Stimulated activated CD4-positive, alpha-beta T cell treated with anti-CD3 and anti-CD28 coated beads, TNF-alpha, amount 100 ng/mL, for 1 hour (primary cell): ENCODE measurements around the gene NSMF.
A peak's percentile ranks its signal among the peaks of the same experiment; 100 is the strongest.
"Not testable (repeated sequence)": the region's sequence is repeated elsewhere in the genome, so short reads cannot be mapped to it uniquely, and the experiment has no call there.

Experiments
- DNase-seq, 3 donors: peaks; one replicate each; pipeline ENCODE4 v3.0.0-alpha.2; 2020; ENCODE audit warnings: low read depth in 3 of 3, low spot score in 1 of 3

NSMF gene

GRCh38 chr9:137416006-137416562 is 43.0 kb downstream of the NSMF start:
- DNase-seq = no peak

- DNase-seq = no peak
These were observed 43.7 kb downstream of the NSMF start for GRCh38 chr9:137415451-137415850.

DNA sequence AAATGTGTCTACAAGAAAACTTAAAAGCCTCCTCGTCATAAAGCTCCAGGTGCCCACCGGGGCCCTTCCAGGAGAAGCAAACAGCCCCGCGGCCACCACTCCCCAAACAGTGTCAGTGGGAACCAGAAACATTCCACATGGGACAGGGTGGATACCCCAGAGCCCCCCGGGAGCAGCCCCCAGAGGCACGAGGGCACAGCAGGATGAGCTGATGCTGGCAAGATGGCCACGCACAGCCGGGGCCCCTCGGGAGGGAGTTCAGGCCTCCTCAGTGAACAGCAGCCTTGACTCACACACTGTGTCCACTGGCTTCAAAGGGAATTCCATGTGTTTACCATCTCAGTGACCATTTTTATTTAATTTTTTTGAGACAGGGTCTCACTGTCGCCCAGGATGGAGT is 46.7 kb downstream of the NSMF start:
- no peak for DNase-seq

- no peak for DNase-seq
These were observed 47.3 kb downstream of the NSMF start for GRCh38 chr9:137411645-137412380.

- no peak for DNase-seq
These were observed 47.9 kb downstream of the NSMF start for GRCh38 chr9:137411260-137411644.

GRCh38 chr9:137410891-137411249 is 48.3 kb downstream of the NSMF start:
- no peak for DNase-seq

DNA sequence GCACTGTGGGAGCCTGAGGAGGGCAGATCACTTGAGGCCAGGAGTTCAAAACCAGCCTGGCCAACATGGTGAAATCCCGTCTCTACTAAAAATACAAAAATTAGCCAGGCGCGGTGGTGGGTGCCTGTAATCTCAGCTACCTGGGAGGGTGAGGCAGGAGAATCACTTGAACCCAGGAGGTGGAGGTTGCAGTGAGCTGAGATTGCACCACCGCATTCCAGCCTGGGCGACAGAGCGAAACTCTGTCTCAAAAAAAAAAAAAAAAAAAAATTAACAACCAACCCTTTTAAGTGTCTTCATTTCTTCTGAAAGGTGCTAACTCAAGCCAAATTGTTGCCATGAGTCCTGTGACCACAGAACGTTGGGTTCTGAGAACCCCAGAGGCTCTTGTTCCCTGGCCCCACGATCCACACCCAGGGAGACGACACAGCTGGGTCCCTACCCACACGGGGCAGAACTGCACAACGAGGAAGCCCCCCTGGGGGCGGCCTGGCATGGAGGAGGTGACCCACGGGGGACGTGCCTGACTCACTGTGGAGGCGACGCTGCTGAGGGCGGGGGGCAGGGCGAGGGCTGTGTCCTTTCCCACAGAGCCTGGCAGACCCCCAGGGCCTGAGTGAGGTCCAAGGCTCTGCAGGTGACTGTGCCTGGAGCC is 48.8 kb downstream of the NSMF start:
- not testable (repeated sequence) for DNase-seq

- no peak for DNase-seq
These were observed 49.6 kb downstream of the NSMF start for GRCh38 chr9:137409515-137409914.

- DNase-seq = no peak
These were observed 50.3 kb downstream of the NSMF start for GRCh38 chr9:137408651-137409405.

GRCh38 chr9:137407590-137408300 is 51.4 kb downstream of the NSMF start:
- DNase-seq = no peak

GRCh38 chr9:137406876-137407589 is 52.1 kb downstream of the NSMF start:
- DNase-seq = peak in 2 of 3 donors; percentile 46

- DNase-seq = no peak
These were observed 52.9 kb downstream of the NSMF start for GRCh38 chr9:137406085-137406760.

- DNase-seq = no peak
These were observed 53.5 kb downstream of the NSMF start for GRCh38 chr9:137405677-137406081.

- no peak for DNase-seq
These were observed 54.1 kb downstream of the NSMF start for GRCh38 chr9:137404961-137405567.

DNA sequence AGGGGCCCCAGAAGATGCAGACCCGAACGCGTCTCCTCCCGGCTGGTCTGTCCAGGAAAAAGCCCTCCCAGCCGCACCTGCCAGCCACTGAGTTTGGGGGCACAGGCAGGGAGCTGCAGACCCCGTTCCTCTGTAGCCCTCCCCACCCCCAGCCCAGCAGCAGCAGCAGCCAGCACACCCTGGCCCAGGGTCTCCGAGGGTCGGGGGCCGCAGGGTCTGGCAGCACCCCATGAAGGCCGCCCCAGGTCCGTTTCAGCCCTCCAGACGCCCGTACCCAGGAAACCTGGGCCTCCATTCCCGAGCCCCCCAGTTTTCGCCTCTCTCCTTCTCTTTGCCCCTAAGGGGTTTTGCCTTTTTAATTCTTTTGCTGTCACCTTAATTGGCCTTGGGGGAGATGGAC is 55.9 kb downstream of the NSMF start:
- DNase-seq = no peak

DNA sequence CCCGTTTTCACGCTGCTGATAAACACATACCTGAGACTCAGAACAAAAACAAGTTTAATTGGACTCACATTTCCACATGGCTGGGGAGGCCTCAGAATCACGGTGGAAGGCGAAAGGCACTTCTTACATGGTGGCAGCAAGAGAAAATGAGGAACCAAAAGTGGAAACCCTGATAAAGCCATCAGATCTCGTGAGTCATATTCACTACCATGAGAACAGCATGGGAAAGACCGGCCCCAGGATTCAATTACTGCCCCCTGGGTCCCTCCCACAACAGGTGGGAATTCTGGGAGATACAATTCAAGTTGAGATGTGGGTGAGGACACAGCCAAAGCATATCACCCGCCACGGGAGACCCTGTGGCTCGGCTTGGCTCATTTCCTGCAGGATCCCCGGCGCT is 56.4 kb downstream of the NSMF start:
- no peak for DNase-seq

- no peak for DNase-seq
These were observed 60.3 kb downstream of the NSMF start for GRCh38 chr9:137398561-137399468.

- DNase-seq = no peak
These were observed 61.3 kb downstream of the NSMF start for GRCh38 chr9:137397675-137398423.
